Measurements from ENCODE around the gene LRMDA. TPM values are rescaled to one million over a fixed set of nuclear protein-coding genes. Genes with fewer than 3 reads are reported as not detected.

Gene LRMDA
- total RNA-seq, 2 experiments from 2014 or later, result not detected

DNA sequence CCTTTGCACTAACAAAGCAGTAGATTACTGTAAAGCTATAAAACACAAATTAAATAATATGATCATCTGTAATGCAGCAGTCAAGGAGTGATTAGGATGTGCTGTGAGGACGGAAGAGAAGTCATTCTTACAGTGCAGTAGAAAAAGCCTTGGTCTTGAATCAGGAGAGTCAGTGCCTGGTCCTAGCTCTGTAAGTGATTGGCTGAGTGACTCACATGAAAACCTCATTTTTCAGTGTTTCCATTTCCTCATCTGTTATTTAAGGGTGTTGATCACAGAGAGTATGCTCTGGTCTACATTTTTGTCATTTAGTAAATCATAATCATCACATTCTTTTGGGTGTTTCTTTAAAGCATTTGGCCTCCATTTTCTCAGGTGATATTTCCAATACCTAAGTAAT, 717.8 kb downstream of the LRMDA start:
- Histone ChIP-seq H3K27ac (ENCODE audit: low read depth in 1 of 2, low read length in 2 of 2) (no peak overlapping the region), H3K4me1 (ENCODE audit: insufficient read depth, low read length) (no peaks in the 10 kb centered on the region), H3K27me3 (ENCODE audit: control insufficient read depth in 1 of 2, insufficient read depth in 2 of 2, low read length in 2 of 2) (no peaks in the 10 kb centered on the region), H3K9me3 (ENCODE audit: control insufficient read depth in 1 of 2, insufficient read depth in 1 of 2, low read length in 2 of 2) (peaks cover 0 to 13% of the 10 kb centered on the region in 2 experiments), H3K36me3 (ENCODE audit: insufficient read depth, low read length) (no peaks in the 10 kb centered on the region), H3K4me3 (ENCODE audit: low read length) (no peak overlapping the region)
- ChIA-PET POLR2A (no interaction called here), CTCF (no interaction called here)
- DNase-seq (no peak), ATAC-seq (ENCODE audit: poor library complexity) (no peak)
- Mint-ChIP-seq H3K4me1 (ENCODE audit: low read depth) (no peaks in the 10 kb centered on the region), H3K4me3 (no peak overlapping the region), H3K36me3 (ENCODE audit: low read depth) (no peaks in the 10 kb centered on the region), H3K27me3 (no peaks in the 10 kb centered on the region), H3K9me3 (peaks cover 3% of the 10 kb centered on the region), H3K27ac (no peak overlapping the region)
- TF ChIP-seq CTCF (IDR thresholded peaks at IDR 0.05), result no peak
- intact Hi-C loops (cut with DNase I, micrococcal nuclease), result no loop called here

GRCh38 chr10:76149602-76150138, 718.2 kb downstream of the LRMDA start:
- TF ChIP-seq CTCF (IDR thresholded peaks at IDR 0.05), result no peak
- no peaks in the 10 kb centered on the region for H3K27me3 ChIP-seq (ENCODE audit: control insufficient read depth in 1 of 2, insufficient read depth in 2 of 2, low read length in 2 of 2)
- no peak overlapping the region for H3K4me3 Mint-ChIP-seq
- intact Hi-C loops (cut with DNase I, micrococcal nuclease), result no loop called here
- ATAC-seq (ENCODE audit: poor library complexity) (no peak), DNase-seq (no peak)
- H3K4me3 ChIP-seq (ENCODE audit: low read length), result no peak overlapping the region
- ChIA-PET CTCF (no interaction called here), POLR2A (no interaction called here)
- no peak overlapping the region for H3K27ac Mint-ChIP-seq
- no peaks in the 10 kb centered on the region for H3K36me3 Mint-ChIP-seq (ENCODE audit: low read depth)
- H3K36me3 ChIP-seq (ENCODE audit: insufficient read depth, low read length), result no peaks in the 10 kb centered on the region
- H3K9me3 ChIP-seq (ENCODE audit: control insufficient read depth in 1 of 2, insufficient read depth in 1 of 2, low read length in 2 of 2), result peaks cover 0 to 13% of the 10 kb centered on the region in 2 experiments
- no peak overlapping the region for H3K27ac ChIP-seq (ENCODE audit: low read depth in 1 of 2, low read length in 2 of 2)
- H3K9me3 Mint-ChIP-seq, result peaks cover 3% of the 10 kb centered on the region
- H3K4me1 Mint-ChIP-seq (ENCODE audit: low read depth), result no peaks in the 10 kb centered on the region
- H3K4me1 ChIP-seq (ENCODE audit: insufficient read depth, low read length), result no peaks in the 10 kb centered on the region
- H3K27me3 Mint-ChIP-seq, result no peaks in the 10 kb centered on the region

DNA sequence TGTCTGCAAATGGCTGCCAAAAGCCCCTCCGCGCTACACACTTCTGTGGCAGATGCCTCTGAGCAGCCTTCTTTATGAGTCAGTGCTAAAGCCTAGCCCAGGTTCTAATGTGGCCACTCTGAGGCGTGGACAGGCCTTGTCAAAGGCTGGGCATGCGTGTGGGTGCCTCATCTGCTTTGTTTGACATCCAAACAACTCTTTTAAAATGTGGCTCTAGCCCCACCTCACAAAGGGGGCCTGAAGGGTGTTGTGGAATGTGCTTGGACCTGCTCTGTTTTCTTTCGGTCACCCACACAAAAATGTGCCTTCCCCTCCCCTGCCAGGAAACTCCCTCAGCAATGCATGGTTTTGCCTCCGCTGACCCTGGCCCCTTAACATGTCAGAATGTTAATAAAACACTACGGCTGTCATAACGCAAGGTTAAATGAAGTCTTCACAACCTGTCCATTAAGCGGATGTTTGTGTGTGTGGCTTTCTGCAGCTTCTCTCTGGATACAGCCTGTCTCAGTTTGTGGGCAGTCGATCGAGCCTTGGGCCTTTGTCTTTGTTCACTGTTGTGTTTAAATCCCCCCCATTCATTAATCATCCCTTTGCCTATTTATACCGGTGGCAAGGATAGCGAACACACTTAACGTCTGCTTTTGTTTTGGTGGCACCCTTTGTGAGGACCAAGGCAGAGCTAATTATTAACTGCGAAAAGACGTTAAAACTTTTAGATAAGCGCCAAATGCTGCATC, 718.9 kb downstream of the LRMDA start:
- H3K27me3 Mint-ChIP-seq, result no peaks in the 10 kb centered on the region
- intact Hi-C loops (cut with DNase I, micrococcal nuclease), result no loop called here
- CTCF ChIA-PET, result no interaction called here
- no peak for ATAC-seq (ENCODE audit: poor library complexity)
- H3K4me3 ChIP-seq (ENCODE audit: low read length), result no peak overlapping the region
- H3K9me3 Mint-ChIP-seq, result peaks cover 3% of the 10 kb centered on the region
- POLR2A ChIA-PET, result no interaction called here
- H3K27me3 ChIP-seq (ENCODE audit: control insufficient read depth in 1 of 2, insufficient read depth in 2 of 2, low read length in 2 of 2), result no peaks in the 10 kb centered on the region
- no peak overlapping the region for H3K27ac ChIP-seq (ENCODE audit: low read depth in 1 of 2, low read length in 2 of 2)
- H3K4me3 Mint-ChIP-seq, result no peak overlapping the region
- no peaks in the 10 kb centered on the region for H3K4me1 ChIP-seq (ENCODE audit: insufficient read depth, low read length)
- no peaks in the 10 kb centered on the region for H3K36me3 ChIP-seq (ENCODE audit: insufficient read depth, low read length)
- no peak overlapping the region for H3K27ac Mint-ChIP-seq
- no peaks in the 10 kb centered on the region for H3K4me1 Mint-ChIP-seq (ENCODE audit: low read depth)
- no peak for DNase-seq
- no peak for TF ChIP-seq CTCF (IDR thresholded peaks at IDR 0.05)
- peaks cover 0 to 13% of the 10 kb centered on the region in 2 experiments for H3K9me3 ChIP-seq (ENCODE audit: control insufficient read depth in 1 of 2, insufficient read depth in 1 of 2, low read length in 2 of 2)
- H3K36me3 Mint-ChIP-seq (ENCODE audit: low read depth), result no peaks in the 10 kb centered on the region
